Astrocyte (in vitro differentiated cells and primary cell): ENCODE data around the gene MRPL10. TPM values are rescaled to one million over a fixed set of nuclear protein-coding genes. Genes with fewer than 3 reads are reported as not detected.

Experiments
- DNase-seq: peaks from one replicate; pipeline ENCODE4 v3.0.0-alpha.2; 2010; ENCODE audit warnings: low read depth
- FAIRE-seq: peaks from 2 replicates; lab custom pipeline; 2011; peaks lifted over from hg19 to GRCh38; lab: Jason Lieb, UNC
- H2AFZ ChIP-seq: 2 replicates; pipeline ENCODE4 v1.6.0; 2012; ENCODE audit warnings: low read depth, low read length, inconsistent platforms
- H3K27ac ChIP-seq: 2 replicates; pipeline ENCODE4 v1.5.1; 2011; ENCODE audit warnings: low read depth, low read length, inconsistent platforms
- H3K27me3 ChIP-seq: 2 replicates; pipeline ENCODE4 v1.6.0; 2011; ENCODE audit warnings: low read length, inconsistent platforms; ENCODE audit not compliant: insufficient read depth
- H3K36me3 ChIP-seq: 2 replicates; pipeline ENCODE4 v1.5.1; 2011; ENCODE audit warnings: low read length, inconsistent platforms; ENCODE audit not compliant: insufficient read depth
- H3K4me1 ChIP-seq: 2 replicates; pipeline ENCODE4 v1.5.1; 2011; ENCODE audit warnings: low read length, inconsistent platforms; ENCODE audit not compliant: insufficient read depth
- H3K4me2 ChIP-seq: 2 replicates; pipeline ENCODE4 v1.6.0; 2012; ENCODE audit warnings: low read length, inconsistent platforms
- H3K4me3 ChIP-seq: 2 replicates; pipeline ENCODE4 v1.5.1; 2011; ENCODE audit warnings: low read depth, mild to moderate bottlenecking, low read length, inconsistent platforms; ENCODE audit not compliant: insufficient read depth
- H3K79me2 ChIP-seq: 2 replicates; pipeline ENCODE4 v1.6.0; 2012; ENCODE audit warnings: mild to moderate bottlenecking, low read length, inconsistent platforms; ENCODE audit not compliant: insufficient read depth
- H3K9ac ChIP-seq: 2 replicates; pipeline ENCODE4 v1.6.0; 2012; ENCODE audit warnings: mild to moderate bottlenecking, low read length, inconsistent platforms
- H3K9me3 ChIP-seq: 2 replicates; pipeline ENCODE4 v1.5.1; 2012; ENCODE audit warnings: low read depth, mild to moderate bottlenecking, low read length, inconsistent platforms; ENCODE audit not compliant: insufficient read depth
- H4K20me1 ChIP-seq: 2 replicates; pipeline ENCODE4 v1.6.0; 2012; ENCODE audit warnings: low read length, inconsistent platforms; ENCODE audit not compliant: insufficient read depth
- H3K27ac Mint-ChIP-seq: one replicate; pipeline ENCODE4 v1.8.0; 2021; ENCODE audit warnings: mild to moderate bottlenecking, mixed read lengths; ENCODE audit not compliant: unreplicated experiment
- H3K27me3 Mint-ChIP-seq: one replicate; pipeline ENCODE4 v1.8.0; 2021; ENCODE audit warnings: low read depth, mixed read lengths; ENCODE audit not compliant: unreplicated experiment
- H3K36me3 Mint-ChIP-seq: one replicate; pipeline ENCODE4 v1.8.0; 2021; ENCODE audit warnings: low read depth, mixed read lengths; ENCODE audit not compliant: unreplicated experiment
- H3K4me1 Mint-ChIP-seq: one replicate; pipeline ENCODE4 v1.8.0; 2021; ENCODE audit warnings: low read depth, mixed read lengths; ENCODE audit not compliant: unreplicated experiment
- H3K4me3 Mint-ChIP-seq: one replicate; pipeline ENCODE4 v1.8.0; 2021; ENCODE audit warnings: mild to moderate bottlenecking, moderate library complexity, mixed read lengths; ENCODE audit not compliant: unreplicated experiment
- H3K9me3 Mint-ChIP-seq: one replicate; pipeline ENCODE4 v1.8.0; 2021; ENCODE audit warnings: mild to moderate bottlenecking, mixed read lengths; ENCODE audit not compliant: unreplicated experiment
- EZH2 ChIP-seq: IDR thresholded peaks from 2 replicates; pipeline ENCODE4 v1.6.1; 2012; ENCODE audit warnings: mild to moderate bottlenecking, low read length, inconsistent platforms; ENCODE audit not compliant: insufficient read depth
- total RNA-seq: library from RNA; stranded (reverse); gene quantifications from 2 replicates; pipeline ENCODE4 v1.2.1, GENCODE V29; 2021
- TF ChIP-seq, protein P1 (sequence below): IDR thresholded peaks from 2 replicates; pipeline ENCODE4 v1.5.1; 2011; ENCODE audit warnings: low read depth, mild to moderate bottlenecking, inconsistent platforms, low read length, moderate library complexity; ENCODE audit not compliant: insufficient read depth

The MRPL10 gene
- total RNA-seq, 1 donor from 2014 or later = 33.2 TPM

DNA sequence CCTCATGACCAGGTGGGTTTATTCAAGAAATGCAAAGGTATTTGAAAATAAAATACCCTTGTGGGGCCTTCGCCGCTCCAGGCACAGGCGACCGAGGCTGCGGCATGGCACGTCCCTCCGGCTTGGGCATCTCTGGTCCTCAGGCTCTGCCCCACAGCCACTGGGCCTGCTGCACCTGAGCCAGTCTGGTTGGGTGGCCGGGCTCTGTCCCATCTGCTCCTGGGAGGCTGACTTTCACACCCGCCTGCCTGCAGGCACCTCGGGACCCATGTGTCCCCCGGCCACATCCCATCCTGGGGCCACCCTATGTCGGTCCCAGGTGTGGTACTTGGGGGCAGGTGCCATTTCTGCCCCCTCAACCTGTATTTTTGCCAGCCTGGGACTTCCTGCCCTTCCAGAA, 30.7 kb downstream of the MRPL10 start:
- Histone ChIP-seq H3K4me2 (no peak overlapping the region), H3K79me2 (no peaks in the 10 kb centered on the region), H4K20me1 (peaks cover 2% of the 10 kb centered on the region), H3K9ac (no peak overlapping the region), H3K4me3 (no peak overlapping the region), H3K27ac (no peak overlapping the region), H3K4me1 (no peaks in the 10 kb centered on the region), H3K9me3 (no peaks in the 10 kb centered on the region), H3K36me3 (no peaks in the 10 kb centered on the region), H2AFZ (no peak overlapping the region), H3K27me3 (peaks cover 30% of the 10 kb centered on the region)
- TF ChIP-seq, protein P1, sequence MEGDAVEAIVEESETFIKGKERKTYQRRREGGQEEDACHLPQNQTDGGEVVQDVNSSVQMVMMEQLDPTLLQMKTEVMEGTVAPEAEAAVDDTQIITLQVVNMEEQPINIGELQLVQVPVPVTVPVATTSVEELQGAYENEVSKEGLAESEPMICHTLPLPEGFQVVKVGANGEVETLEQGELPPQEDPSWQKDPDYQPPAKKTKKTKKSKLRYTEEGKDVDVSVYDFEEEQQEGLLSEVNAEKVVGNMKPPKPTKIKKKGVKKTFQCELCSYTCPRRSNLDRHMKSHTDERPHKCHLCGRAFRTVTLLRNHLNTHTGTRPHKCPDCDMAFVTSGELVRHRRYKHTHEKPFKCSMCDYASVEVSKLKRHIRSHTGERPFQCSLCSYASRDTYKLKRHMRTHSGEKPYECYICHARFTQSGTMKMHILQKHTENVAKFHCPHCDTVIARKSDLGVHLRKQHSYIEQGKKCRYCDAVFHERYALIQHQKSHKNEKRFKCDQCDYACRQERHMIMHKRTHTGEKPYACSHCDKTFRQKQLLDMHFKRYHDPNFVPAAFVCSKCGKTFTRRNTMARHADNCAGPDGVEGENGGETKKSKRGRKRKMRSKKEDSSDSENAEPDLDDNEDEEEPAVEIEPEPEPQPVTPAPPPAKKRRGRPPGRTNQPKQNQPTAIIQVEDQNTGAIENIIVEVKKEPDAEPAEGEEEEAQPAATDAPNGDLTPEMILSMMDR = no peak
- TF ChIP-seq EZH2 = no peak
- no peaks in the 10 kb centered on the region for H3K4me1 Mint-ChIP-seq
- peaks cover 1% of the 10 kb centered on the region for H3K36me3 Mint-ChIP-seq
- FAIRE-seq (no peak), DNase-seq (no peak)
- H3K27ac Mint-ChIP-seq = no peak overlapping the region
- H3K27me3 Mint-ChIP-seq = peaks cover 52% of the 10 kb centered on the region
- H3K4me3 Mint-ChIP-seq = no peak overlapping the region
- peaks cover 3% of the 10 kb centered on the region for H3K9me3 Mint-ChIP-seq

DNA sequence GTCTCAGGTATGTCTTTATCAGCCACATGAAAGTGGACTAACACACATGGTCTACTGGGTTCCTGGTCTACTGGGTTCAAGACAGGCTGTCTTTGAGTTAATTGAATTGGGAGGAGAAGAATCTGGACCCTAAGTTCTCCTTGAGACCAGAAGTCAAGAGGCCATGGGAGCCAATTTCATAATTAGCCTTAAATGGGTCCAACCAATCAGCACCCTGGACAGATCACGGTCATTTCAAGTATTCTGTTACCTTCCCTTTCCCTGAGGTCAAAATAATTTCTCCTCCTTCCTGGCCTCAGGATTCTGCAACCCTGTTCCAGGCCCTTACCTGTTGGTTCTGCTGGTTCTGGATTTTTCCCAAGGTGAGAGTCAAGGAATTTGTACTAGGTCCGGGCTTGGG, 33.5 kb downstream of the MRPL10 start:
- Histone ChIP-seq H3K36me3 (no peaks in the 10 kb centered on the region), H3K79me2 (no peaks in the 10 kb centered on the region), H2AFZ (no peak overlapping the region), H3K9ac (no peak overlapping the region), H3K4me3 (no peak overlapping the region), H3K4me2 (no peak overlapping the region), H3K27me3 (peaks cover 37% of the 10 kb centered on the region), H3K9me3 (no peaks in the 10 kb centered on the region), H3K4me1 (no peaks in the 10 kb centered on the region), H4K20me1 (no peaks in the 10 kb centered on the region), H3K27ac (no peak overlapping the region)
- Mint-ChIP-seq H3K4me1 (no peaks in the 10 kb centered on the region), H3K27me3 (peaks cover 58% of the 10 kb centered on the region), H3K9me3 (peaks cover 3% of the 10 kb centered on the region), H3K36me3 (no peaks in the 10 kb centered on the region), H3K27ac (no peak overlapping the region), H3K4me3 (no peak overlapping the region)
- DNase-seq (no peak), FAIRE-seq (no peak)
- TF ChIP-seq EZH2 = no peak

DNA sequence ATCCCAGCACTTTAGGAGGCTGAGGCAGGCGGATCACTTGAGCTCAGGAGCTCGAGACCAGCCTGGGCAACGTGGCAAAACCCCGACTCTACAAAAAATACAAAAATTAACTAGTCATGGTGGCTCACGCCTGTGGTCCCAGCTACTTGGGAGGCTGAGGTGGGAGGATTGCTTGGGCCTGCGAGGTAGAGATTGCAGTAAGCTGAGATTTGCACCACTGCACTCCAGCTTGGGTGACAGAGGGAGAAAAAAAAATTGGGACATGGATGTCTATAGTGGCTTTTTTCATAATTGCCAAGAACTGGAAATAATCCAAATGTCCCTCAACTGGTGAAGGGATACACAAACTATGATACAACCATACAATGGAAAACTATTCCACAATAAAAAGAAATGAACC, 38.4 kb downstream of the MRPL10 start:
- TF ChIP-seq EZH2 = no peak
- TF ChIP-seq, protein P1 = no peak
- no peak overlapping the region for H3K27ac ChIP-seq
- H3K4me3 Mint-ChIP-seq = no peak overlapping the region
- no peak for DNase-seq
- no peak overlapping the region for H3K9ac ChIP-seq
- peaks cover 3% of the 10 kb centered on the region for H3K9me3 Mint-ChIP-seq
- no peaks in the 10 kb centered on the region for H3K36me3 ChIP-seq
- no peaks in the 10 kb centered on the region for H3K79me2 ChIP-seq
- H3K4me1 Mint-ChIP-seq = no peaks in the 10 kb centered on the region
- no peaks in the 10 kb centered on the region for H3K9me3 ChIP-seq
- H3K27me3 Mint-ChIP-seq = peaks cover 64% of the 10 kb centered on the region
- no peak for FAIRE-seq
- H2AFZ ChIP-seq = no peak overlapping the region
- H3K4me3 ChIP-seq = no peak overlapping the region
- peaks cover 6% of the 10 kb centered on the region for H3K4me1 ChIP-seq
- H4K20me1 ChIP-seq = no peaks in the 10 kb centered on the region
- no peak overlapping the region for H3K27ac Mint-ChIP-seq
- H3K4me2 ChIP-seq = no peak overlapping the region
- no peaks in the 10 kb centered on the region for H3K36me3 Mint-ChIP-seq
- H3K27me3 ChIP-seq = peaks cover 56% of the 10 kb centered on the region
